ENCODE data around the gene TNNT3. TPM values are rescaled to one million over a fixed set of nuclear protein-coding genes. Genes with fewer than 3 reads are reported as not detected.

The TNNT3 gene
- total and polyA plus RNA-seq, 2 of the 4 experiments (the other 2 are of a cell fraction): not detected

- Histone ChIP-seq H2BK20ac (ENCODE audit: low read depth, low read length) (no peak overlapping the region), H2BK120ac (ENCODE audit: low read depth, low read length) (no peak overlapping the region), H3K9me1 (ENCODE audit: insufficient read depth, low read length) (no peaks in the 10 kb centered on the region), H3K56ac (ENCODE audit: extremely low read depth, insufficient read depth, low read length) (no peak overlapping the region), H3K18ac (ENCODE audit: low read depth, low read length) (no peak overlapping the region), H3K4me1 (ENCODE audit: control insufficient read depth, insufficient read depth, low read length) (no peaks in the 10 kb centered on the region), H3K4me2 (ENCODE audit: low read depth, low read length) (no peak overlapping the region), H4K20me1 (ENCODE audit: insufficient read depth, low read length) (no peaks in the 10 kb centered on the region), H3K4me3 (ENCODE audit: insufficient read depth, low read depth, low read length) (no peak overlapping the region), H4K8ac (ENCODE audit: low read depth in 2 of 2, low read length in 2 of 2) (no peak overlapping the region), H3K23ac (ENCODE audit: low read depth, low read length) (no peak overlapping the region), H2AK9ac (replicated peaks; ENCODE audit: low read depth, low read length, poor library complexity) (no peak overlapping the region), H2BK5ac (ENCODE audit: low read depth, low read length, poor library complexity, severe bottlenecking) (no peak overlapping the region), H2AK5ac (ENCODE audit: low read depth, low read length) (no peak overlapping the region), H3K9me3 (ENCODE audit: control insufficient read depth, insufficient read depth, low read length) (no peaks in the 10 kb centered on the region), H3K36me3 (ENCODE audit: control insufficient read depth, insufficient read depth, low read length) (no peaks in the 10 kb centered on the region), H4K5ac (ENCODE audit: low read depth, low read length) (no peak overlapping the region), H4K91ac (ENCODE audit: insufficient read depth, low read depth, low read length) (no peak overlapping the region), H3K4ac (ENCODE audit: low read depth, low read length) (no peak overlapping the region), H3K27me3 (ENCODE audit: control insufficient read depth, insufficient read depth, low read length) (peaks cover 28% of the 10 kb centered on the region), H3K9ac (ENCODE audit: low read depth, low read length) (no peak overlapping the region), H2AFZ (replicated peaks; ENCODE audit: low read length, poor library complexity) (no peak overlapping the region), H3K79me1 (ENCODE audit: low read depth in 1 of 2, low read length in 2 of 2) (no peaks in the 10 kb centered on the region), H3K14ac (replicated peaks; ENCODE audit: low read depth, low read length) (no peak overlapping the region), H2BK15ac (ENCODE audit: low read depth, low read length) (no peak overlapping the region), H3K27ac (ENCODE audit: insufficient read depth, low read length) (no peak overlapping the region)
- intact Hi-C loops (cut with micrococcal nuclease) (no loop called here), in situ Hi-C loops (cut with MboI; ENCODE audit: low sequenced_read_pairs) (no loop called here), dilution Hi-C loops (cut with HindIII; ENCODE audit: low sequenced_read_pairs, unreplicated experiment) (no loop called here)
- POLR2A ChIA-PET (ENCODE audit: unreplicated experiment): no interaction called here
- CTCF ChIA-PET: no interaction called here
- BruUV-seq (replicated peaks): no TSS peak
- DNase-seq (no peak), ATAC-seq (ENCODE audit: low read depth) (no peak)
- WGBS, 2 experiments (ENCODE audit: extremely low coverage in 2 of 2, insufficient read length in 1 of 2): no CpG with 5 or more reads among the region's 11 CpGs
- no peak for TF ChIP-seq CEBPB (IDR thresholded peaks at IDR 0.05; ENCODE audit: low read depth, low read length)
- no peak for TF ChIP-seq MAFK (IDR thresholded peaks at IDR 0.05; ENCODE audit: low read depth, low read length)
- TF ChIP-seq CHD1 (IDR thresholded peaks at IDR 0.05; ENCODE audit: low read depth, low read length): no peak
- TF ChIP-seq SMC3 (IDR thresholded peaks at IDR 0.05; ENCODE audit: low read depth, low read length): no peak
- no peak for TF ChIP-seq FOS (IDR thresholded peaks at IDR 0.05; ENCODE audit: low read depth, low read length)
- TF ChIP-seq, protein P1, sequence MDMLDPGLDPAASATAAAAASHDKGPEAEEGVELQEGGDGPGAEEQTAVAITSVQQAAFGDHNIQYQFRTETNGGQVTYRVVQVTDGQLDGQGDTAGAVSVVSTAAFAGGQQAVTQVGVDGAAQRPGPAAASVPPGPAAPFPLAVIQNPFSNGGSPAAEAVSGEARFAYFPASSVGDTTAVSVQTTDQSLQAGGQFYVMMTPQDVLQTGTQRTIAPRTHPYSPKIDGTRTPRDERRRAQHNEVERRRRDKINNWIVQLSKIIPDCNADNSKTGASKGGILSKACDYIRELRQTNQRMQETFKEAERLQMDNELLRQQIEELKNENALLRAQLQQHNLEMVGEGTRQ (IDR thresholded peaks at IDR 0.05; ENCODE audit: low read depth, low read length): no peak
- TF ChIP-seq MXI1 (IDR thresholded peaks at IDR 0.05; ENCODE audit: borderline replicate concordance, low read depth, low read length): no peak
- TF ChIP-seq BHLHE40 (IDR thresholded peaks at IDR 0.05; ENCODE audit: low read depth, low read length): no peak
- TF ChIP-seq ELK1 (IDR thresholded peaks at IDR 0.05; ENCODE audit: borderline replicate concordance, low read depth, low read length): no peak
- TF ChIP-seq POLR2A (IDR thresholded peaks at IDR 0.05; ENCODE audit: low read depth, low read length): no peak
- TF ChIP-seq, protein P2, sequence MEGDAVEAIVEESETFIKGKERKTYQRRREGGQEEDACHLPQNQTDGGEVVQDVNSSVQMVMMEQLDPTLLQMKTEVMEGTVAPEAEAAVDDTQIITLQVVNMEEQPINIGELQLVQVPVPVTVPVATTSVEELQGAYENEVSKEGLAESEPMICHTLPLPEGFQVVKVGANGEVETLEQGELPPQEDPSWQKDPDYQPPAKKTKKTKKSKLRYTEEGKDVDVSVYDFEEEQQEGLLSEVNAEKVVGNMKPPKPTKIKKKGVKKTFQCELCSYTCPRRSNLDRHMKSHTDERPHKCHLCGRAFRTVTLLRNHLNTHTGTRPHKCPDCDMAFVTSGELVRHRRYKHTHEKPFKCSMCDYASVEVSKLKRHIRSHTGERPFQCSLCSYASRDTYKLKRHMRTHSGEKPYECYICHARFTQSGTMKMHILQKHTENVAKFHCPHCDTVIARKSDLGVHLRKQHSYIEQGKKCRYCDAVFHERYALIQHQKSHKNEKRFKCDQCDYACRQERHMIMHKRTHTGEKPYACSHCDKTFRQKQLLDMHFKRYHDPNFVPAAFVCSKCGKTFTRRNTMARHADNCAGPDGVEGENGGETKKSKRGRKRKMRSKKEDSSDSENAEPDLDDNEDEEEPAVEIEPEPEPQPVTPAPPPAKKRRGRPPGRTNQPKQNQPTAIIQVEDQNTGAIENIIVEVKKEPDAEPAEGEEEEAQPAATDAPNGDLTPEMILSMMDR (conservative IDR thresholded peaks at IDR 0.05; ENCODE audit: low read depth, low read length): no peak
- no peak for TF ChIP-seq MAZ (IDR thresholded peaks at IDR 0.05; ENCODE audit: borderline replicate concordance, low read depth, low read length)
- TF ChIP-seq RAD21 (IDR thresholded peaks at IDR 0.05; ENCODE audit: low read length): no peak
- TF ChIP-seq RFX5 (IDR thresholded peaks at IDR 0.05; ENCODE audit: low read depth, low read length): no peak
- no peak for TF ChIP-seq RCOR1 (IDR thresholded peaks at IDR 0.05; ENCODE audit: insufficient replicate concordance, low read length)
Measured at GRCh38 chr11:1887451-1888346, 31.8 kb upstream of the TNNT3 start.

Measured in IMR-90 (cell line).